HEK293 (cell line): ENCODE results near the gene DGKB.

Source experiments
- CTCF ChIA-PET: fragments of 350-600 bp; formaldehyde crosslinking; extraction: SDS; loops from one replicate; lab custom pipeline; 2021; ENCODE audit warnings: antibody characterized with exemption; lab: Yijun Ruan, JAX
- POLR2A ChIA-PET: fragments of 300-600 bp; formaldehyde crosslinking; extraction: SDS; loops from one replicate; lab custom pipeline; 2020; ENCODE audit warnings: antibody characterized with exemption, inconsistent platforms; lab: Yijun Ruan, JAX
- H3K27ac ChIP-seq: fragments of 200-500 bp; sonication (Bioruptor generic); 2 replicates; pipeline ENCODE4 v1.5.1; 2014; ENCODE audit warnings: low read depth, low read length, control low read depth, inconsistent platforms; ENCODE audit errors: extremely low read depth
- H3K36me3 ChIP-seq, 2 experiments: fragments of 200-500 bp in 1 of 2; sonication (Bioruptor generic) in 1 of 2; 1 replicate in 1 of 2; 2 replicates in 1 of 2; pipeline ENCODE4 v1.5.1; 2014 to 2017; ENCODE audit warnings: inconsistent platforms in 2 of 2, low read length in 2 of 2; ENCODE audit not compliant: control insufficient read depth in 2 of 2, insufficient read depth in 1 of 2
- H3K4me1 ChIP-seq: fragments of 200-500 bp; sonication (Bioruptor generic); 2 replicates; pipeline ENCODE4 v1.5.1; 2014; ENCODE audit warnings: mild to moderate bottlenecking, low read length, inconsistent platforms; ENCODE audit not compliant: control insufficient read depth, insufficient read depth
- H3K4me3 ChIP-seq: 2 replicates; pipeline ENCODE4 v1.5.1; 2011; ENCODE audit warnings: low read depth, mild to moderate bottlenecking, control low read depth, low read length, moderate library complexity
- H3K9me3 ChIP-seq: fragments of 200-500 bp; sonication (Bioruptor generic); 2 replicates; pipeline ENCODE4 v1.5.1; 2014; ENCODE audit warnings: low read depth, low read length, inconsistent platforms; ENCODE audit not compliant: control insufficient read depth, insufficient read depth
- FEZF1 ChIP-seq: fragments of 450-650 bp; formaldehyde crosslinking; IDR thresholded peaks from 2 replicates; pipeline ENCODE4 v1.5.1; 2016; ENCODE audit warnings: missing biosample characterization, missing genetic modification characterization
- PRDM1 ChIP-seq: fragments of 450-650 bp; formaldehyde crosslinking; IDR thresholded peaks from 2 replicates; pipeline ENCODE4; 2016; ENCODE audit warnings: missing biosample characterization, missing genetic modification characterization
- SP2 ChIP-seq: fragments of 450-650 bp; formaldehyde crosslinking; IDR thresholded peaks from 2 replicates; pipeline ENCODE4 v1.5.1; 2016; ENCODE audit warnings: missing biosample characterization, missing genetic modification characterization
- TCF7L2 ChIP-seq: IDR thresholded peaks from 2 replicates; pipeline ENCODE4 v1.6.1; 2011; ENCODE audit warnings: low read depth, mild to moderate bottlenecking, inconsistent platforms, low read length, moderate library complexity, borderline replicate concordance
- TRIM28 ChIP-seq: IDR thresholded peaks from 2 replicates; pipeline ENCODE4 v1.6.1; 2011; ENCODE audit warnings: low read length, control low read depth, borderline replicate concordance
- WT1 ChIP-seq: fragments of 450-650 bp; formaldehyde crosslinking; IDR thresholded peaks from 2 replicates; pipeline ENCODE4 v1.5.1; 2016; ENCODE audit warnings: missing biosample characterization, missing genetic modification characterization
- ZBTB1 ChIP-seq: fragments of 450-650 bp; formaldehyde crosslinking; IDR thresholded peaks from 2 replicates; pipeline ENCODE4 v1.5.1; 2016; ENCODE audit warnings: missing biosample characterization, missing genetic modification characterization
- ZFP37 ChIP-seq: fragments of 450-650 bp; formaldehyde crosslinking; IDR thresholded peaks from 2 replicates; pipeline ENCODE4 v1.5.1; 2016; ENCODE audit warnings: missing biosample characterization, missing genetic modification characterization
- ZIC2 ChIP-seq: fragments of 450-650 bp; formaldehyde crosslinking; IDR thresholded peaks from 2 replicates; pipeline ENCODE4 v1.5.1; 2016; ENCODE audit warnings: missing biosample characterization, missing genetic modification characterization
- ZNF132 ChIP-seq: fragments of 450-650 bp; formaldehyde crosslinking; IDR thresholded peaks from 2 replicates; pipeline ENCODE4 v1.5.1; 2017; ENCODE audit warnings: missing biosample characterization, missing genetic modification characterization, borderline replicate concordance
- ZNF140 ChIP-seq: fragments of 450-650 bp; formaldehyde crosslinking; IDR thresholded peaks from 2 replicates; pipeline ENCODE4 v1.5.1; 2016; ENCODE audit warnings: missing biosample characterization, missing genetic modification characterization
- ZNF16 ChIP-seq: fragments of 450-650 bp; formaldehyde crosslinking; IDR thresholded peaks from 2 replicates; pipeline ENCODE4 v1.5.1; 2016; ENCODE audit warnings: low read depth, missing biosample characterization, missing genetic modification characterization
- ZNF184 ChIP-seq: fragments of 450-650 bp; IDR thresholded peaks from 2 replicates; pipeline ENCODE4 v1.5.1; 2018; ENCODE audit warnings: missing biosample characterization, mild to moderate bottlenecking, missing genetic modification characterization
- ZNF214 ChIP-seq: fragments of 450-650 bp; formaldehyde crosslinking; IDR thresholded peaks from 2 replicates; pipeline ENCODE4 v1.5.1; 2017; ENCODE audit warnings: missing biosample characterization, mild to moderate bottlenecking, missing genetic modification characterization, borderline replicate concordance
- ZNF266 ChIP-seq: fragments of 450-650 bp; formaldehyde crosslinking; IDR thresholded peaks from 2 replicates; pipeline ENCODE4 v1.5.1; 2016; ENCODE audit warnings: missing biosample characterization, missing genetic modification characterization, low read depth
- ZNF354C ChIP-seq: fragments of 450-650 bp; formaldehyde crosslinking; IDR thresholded peaks from 2 replicates; pipeline ENCODE4 v1.5.1; 2016; ENCODE audit warnings: missing biosample characterization, missing genetic modification characterization, low read depth, borderline replicate concordance
- ZNF416 ChIP-seq: fragments of 450-650 bp; formaldehyde crosslinking; IDR thresholded peaks from 2 replicates; pipeline ENCODE4 v1.5.1; 2016; ENCODE audit warnings: missing biosample characterization, missing genetic modification characterization
- ZNF426 ChIP-seq: fragments of 450-650 bp; formaldehyde crosslinking; IDR thresholded peaks from 2 replicates; pipeline ENCODE4 v1.5.1; 2017; ENCODE audit warnings: missing biosample characterization, missing genetic modification characterization, mild to moderate bottlenecking, inconsistent platforms, moderate library complexity
- ZNF596 ChIP-seq: fragments of 450-650 bp; IDR thresholded peaks from 2 replicates; pipeline ENCODE4 v1.5.0; 2018; ENCODE audit warnings: missing biosample characterization, mild to moderate bottlenecking, missing genetic modification characterization, moderate library complexity
- ZNF624 ChIP-seq: fragments of 450-650 bp; formaldehyde crosslinking; IDR thresholded peaks from 2 replicates; pipeline ENCODE4 v1.5.1; 2017; ENCODE audit warnings: missing biosample characterization, missing genetic modification characterization
- ZNF768 ChIP-seq: fragments of 450-650 bp; formaldehyde crosslinking; IDR thresholded peaks from 2 replicates; pipeline ENCODE4 v1.5.1; 2018; ENCODE audit warnings: missing biosample characterization, mild to moderate bottlenecking, missing genetic modification characterization
- TF ChIP-seq, protein P1 (sequence below): IDR thresholded peaks from 2 replicates; pipeline ENCODE4 v1.6.1; 2011; ENCODE audit warnings: mild to moderate bottlenecking, low read depth, low read length, borderline replicate concordance
- TF ChIP-seq, protein P2 (sequence below): fragments of 450-650 bp; formaldehyde crosslinking; IDR thresholded peaks from 2 replicates; pipeline ENCODE4 v1.5.1; 2016; ENCODE audit warnings: missing biosample characterization, missing genetic modification characterization

Gene DGKB

DNA sequence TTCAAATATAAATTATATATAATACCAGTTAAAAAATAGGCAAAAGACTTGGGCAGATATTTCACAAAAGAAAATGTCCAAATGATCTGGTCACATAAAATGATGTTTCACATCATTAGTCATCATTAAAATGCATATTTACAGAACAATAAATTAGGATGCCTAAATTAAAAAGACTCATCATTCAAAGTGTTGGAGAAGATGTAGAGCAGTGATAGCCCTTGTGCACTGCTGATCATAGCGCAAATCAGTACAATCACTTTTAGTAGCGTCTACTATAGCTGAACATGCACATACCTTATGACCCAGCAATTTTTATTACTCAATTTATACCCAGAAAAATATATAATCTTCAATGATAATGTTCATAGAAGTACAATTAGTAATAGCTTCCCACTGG is 579.8 kb downstream of the DGKB start:
- ChIA-PET CTCF (no interaction called here), POLR2A (no interaction called here)
- Histone ChIP-seq H3K9me3 (no peaks in the 10 kb centered on the region), H3K27ac (no peak overlapping the region), H3K36me3 (no peaks in the 10 kb centered on the region), H3K4me1 (no peaks in the 10 kb centered on the region), H3K4me3 (no peak overlapping the region)
- no peak for TF ChIP-seq ZFP37 (tag by site-specific recombination)
- peak; percentile 97 for TF ChIP-seq ZNF184

DNA sequence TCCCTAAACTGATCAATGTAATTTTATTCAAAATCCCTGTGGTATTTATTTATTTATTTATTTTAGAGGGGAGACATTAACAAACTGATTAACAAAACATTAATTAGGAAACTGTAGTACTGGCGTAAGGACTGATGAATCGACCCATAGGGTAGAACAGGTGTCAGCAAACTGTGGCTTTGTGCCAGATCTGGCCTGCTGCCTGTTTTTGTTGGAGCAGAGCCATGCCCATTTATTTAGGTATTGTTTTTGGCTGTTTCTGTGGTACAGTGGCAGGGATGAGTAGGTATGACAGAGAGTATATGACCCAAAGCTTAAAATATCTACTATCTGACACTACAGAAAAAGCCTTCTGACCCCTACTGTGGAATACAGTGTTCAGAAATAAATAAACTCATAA is 580.6 kb downstream of the DGKB start:
- H3K36me3 ChIP-seq, result no peaks in the 10 kb centered on the region
- no peaks in the 10 kb centered on the region for H3K4me1 ChIP-seq
- TF ChIP-seq ZNF596 (tag by site-specific recombination) (no peak), TCF7L2 (no peak), PRDM1 (tag by site-specific recombination) (no peak), ZNF354C (tag by site-specific recombination) (no peak), ZNF768 (tag by site-specific recombination) (no peak)
- ChIA-PET POLR2A (no interaction called here), CTCF (no interaction called here)
- no peaks in the 10 kb centered on the region for H3K9me3 ChIP-seq
- no peak overlapping the region for H3K27ac ChIP-seq
- H3K4me3 ChIP-seq, result no peak overlapping the region

DNA sequence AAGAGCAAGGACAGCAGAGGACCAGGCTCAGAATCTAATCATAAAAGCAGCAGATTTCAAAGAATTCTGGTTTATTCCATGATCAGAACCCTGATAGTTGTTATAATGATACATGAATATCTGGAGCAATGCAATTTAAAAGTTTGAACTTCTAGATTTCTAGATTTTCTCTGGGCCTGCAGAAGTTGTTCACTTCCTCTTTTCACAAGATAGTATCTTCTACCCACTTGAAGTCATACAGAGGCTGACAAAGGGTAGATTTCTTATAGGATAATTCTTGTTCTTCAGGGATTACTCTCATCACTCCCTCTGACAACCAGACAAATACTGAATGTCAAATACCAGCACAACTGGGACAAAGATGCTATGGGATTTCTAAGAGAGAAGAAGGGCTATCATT is 593.1 kb downstream of the DGKB start:
- Histone ChIP-seq H3K9me3 (no peaks in the 10 kb centered on the region), H3K36me3 (no peaks in the 10 kb centered on the region), H3K27ac (no peak overlapping the region), H3K4me3 (no peak overlapping the region), H3K4me1 (no peaks in the 10 kb centered on the region)
- TF ChIP-seq FEZF1 (tag by site-specific recombination) (no peak), ZNF266 (no peak), ZNF214 (tag by site-specific recombination) (no peak), TRIM28 (no peak), ZIC2 (tag by site-specific recombination) (no peak), ZNF624 (tag by site-specific recombination) (no peak), ZNF768 (tag by site-specific recombination) (no peak), SP2 (no peak), ZNF140 (tag by site-specific recombination) (no peak), ZNF426 (tag by site-specific recombination) (no peak), ZNF132 (tag by site-specific recombination) (no peak), ZNF416 (tag by site-specific recombination) (no peak), WT1 (tag by site-specific recombination) (no peak), ZBTB1 (tag by site-specific recombination) (no peak), ZNF16 (no peak)
- TF ChIP-seq, protein P1, sequence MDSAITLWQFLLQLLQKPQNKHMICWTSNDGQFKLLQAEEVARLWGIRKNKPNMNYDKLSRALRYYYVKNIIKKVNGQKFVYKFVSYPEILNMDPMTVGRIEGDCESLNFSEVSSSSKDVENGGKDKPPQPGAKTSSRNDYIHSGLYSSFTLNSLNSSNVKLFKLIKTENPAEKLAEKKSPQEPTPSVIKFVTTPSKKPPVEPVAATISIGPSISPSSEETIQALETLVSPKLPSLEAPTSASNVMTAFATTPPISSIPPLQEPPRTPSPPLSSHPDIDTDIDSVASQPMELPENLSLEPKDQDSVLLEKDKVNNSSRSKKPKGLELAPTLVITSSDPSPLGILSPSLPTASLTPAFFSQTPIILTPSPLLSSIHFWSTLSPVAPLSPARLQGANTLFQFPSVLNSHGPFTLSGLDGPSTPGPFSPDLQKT, result no peak
- TF ChIP-seq, protein P2, sequence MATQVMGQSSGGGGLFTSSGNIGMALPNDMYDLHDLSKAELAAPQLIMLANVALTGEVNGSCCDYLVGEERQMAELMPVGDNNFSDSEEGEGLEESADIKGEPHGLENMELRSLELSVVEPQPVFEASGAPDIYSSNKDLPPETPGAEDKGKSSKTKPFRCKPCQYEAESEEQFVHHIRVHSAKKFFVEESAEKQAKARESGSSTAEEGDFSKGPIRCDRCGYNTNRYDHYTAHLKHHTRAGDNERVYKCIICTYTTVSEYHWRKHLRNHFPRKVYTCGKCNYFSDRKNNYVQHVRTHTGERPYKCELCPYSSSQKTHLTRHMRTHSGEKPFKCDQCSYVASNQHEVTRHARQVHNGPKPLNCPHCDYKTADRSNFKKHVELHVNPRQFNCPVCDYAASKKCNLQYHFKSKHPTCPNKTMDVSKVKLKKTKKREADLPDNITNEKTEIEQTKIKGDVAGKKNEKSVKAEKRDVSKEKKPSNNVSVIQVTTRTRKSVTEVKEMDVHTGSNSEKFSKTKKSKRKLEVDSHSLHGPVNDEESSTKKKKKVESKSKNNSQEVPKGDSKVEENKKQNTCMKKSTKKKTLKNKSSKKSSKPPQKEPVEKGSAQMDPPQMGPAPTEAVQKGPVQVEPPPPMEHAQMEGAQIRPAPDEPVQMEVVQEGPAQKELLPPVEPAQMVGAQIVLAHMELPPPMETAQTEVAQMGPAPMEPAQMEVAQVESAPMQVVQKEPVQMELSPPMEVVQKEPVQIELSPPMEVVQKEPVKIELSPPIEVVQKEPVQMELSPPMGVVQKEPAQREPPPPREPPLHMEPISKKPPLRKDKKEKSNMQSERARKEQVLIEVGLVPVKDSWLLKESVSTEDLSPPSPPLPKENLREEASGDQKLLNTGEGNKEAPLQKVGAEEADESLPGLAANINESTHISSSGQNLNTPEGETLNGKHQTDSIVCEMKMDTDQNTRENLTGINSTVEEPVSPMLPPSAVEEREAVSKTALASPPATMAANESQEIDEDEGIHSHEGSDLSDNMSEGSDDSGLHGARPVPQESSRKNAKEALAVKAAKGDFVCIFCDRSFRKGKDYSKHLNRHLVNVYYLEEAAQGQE (tag by site-specific recombination), result no peak
- CTCF ChIA-PET, result no interaction called here
- POLR2A ChIA-PET, result no interaction called here
